Right kidney (tissue), 1 donor: ENCODE data around the gene TIAM2.

ENCODE experiments used
- DNase-seq: peaks from one replicate; pipeline ENCODE4 v3.0.0-alpha.2; 2016

Gene TIAM2

DNA sequence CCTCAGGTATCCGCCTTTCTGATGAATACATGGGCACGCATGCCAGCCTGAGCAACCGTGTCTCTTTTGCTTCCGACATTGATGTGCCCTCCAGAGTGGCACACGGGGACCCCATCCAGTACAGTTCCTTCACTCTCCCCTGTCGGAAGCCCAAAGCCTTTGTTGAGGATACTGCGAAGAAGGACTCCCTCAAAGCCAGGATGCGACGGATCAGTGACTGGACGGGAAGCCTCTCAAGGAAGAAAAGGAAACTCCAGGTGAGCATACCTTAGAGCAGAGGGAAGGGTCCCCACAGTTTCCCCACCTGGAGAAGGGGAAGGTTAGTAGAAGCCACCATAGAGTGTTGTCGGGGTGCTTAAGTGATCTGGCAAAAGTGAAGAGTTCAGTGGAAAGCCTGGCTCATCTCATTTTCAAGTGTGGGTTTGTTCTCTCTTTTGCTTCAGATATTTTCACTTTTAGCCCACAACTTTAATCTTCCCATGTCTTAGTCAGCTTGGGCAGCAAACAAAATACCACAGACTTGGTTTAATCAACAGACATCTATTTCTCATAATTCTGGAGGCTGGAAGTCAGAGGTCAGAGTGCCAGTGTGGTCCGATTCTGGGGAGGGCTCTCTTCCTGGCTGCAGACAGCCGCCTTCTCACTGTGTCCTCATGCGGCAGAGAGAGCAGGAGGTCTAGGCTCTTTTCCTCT, 135.2 kb downstream of the TIAM2 start:
- DNase-seq: no peak

DNA sequence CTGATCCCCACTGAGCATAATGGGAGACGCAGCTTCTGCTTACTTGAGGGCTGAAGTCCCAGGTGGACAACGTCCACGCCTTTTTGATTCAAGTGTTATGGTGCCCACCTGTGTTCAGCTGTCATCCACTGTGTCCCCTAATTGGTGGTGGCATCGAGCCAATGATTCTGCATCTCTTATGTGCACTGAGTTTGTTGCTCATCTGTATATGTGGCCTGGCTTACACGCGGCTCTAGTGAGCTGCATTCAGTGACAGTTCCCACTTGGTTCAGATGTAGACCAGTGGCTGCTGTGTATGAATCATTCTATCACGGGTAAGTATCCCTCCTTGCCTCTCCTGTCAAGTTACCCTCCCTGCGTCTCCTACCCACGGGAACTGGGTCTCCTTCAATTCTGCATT, 137.5 kb downstream of the TIAM2 start:
- DNase-seq: no peak

GRCh38 chr6:155141002-155141401, 145.9 kb downstream of the TIAM2 start:
- DNase-seq: no peak

- no peak for DNase-seq
These were observed 146.4 kb downstream of the TIAM2 start for GRCh38 chr6:155141512-155141911.

DNA sequence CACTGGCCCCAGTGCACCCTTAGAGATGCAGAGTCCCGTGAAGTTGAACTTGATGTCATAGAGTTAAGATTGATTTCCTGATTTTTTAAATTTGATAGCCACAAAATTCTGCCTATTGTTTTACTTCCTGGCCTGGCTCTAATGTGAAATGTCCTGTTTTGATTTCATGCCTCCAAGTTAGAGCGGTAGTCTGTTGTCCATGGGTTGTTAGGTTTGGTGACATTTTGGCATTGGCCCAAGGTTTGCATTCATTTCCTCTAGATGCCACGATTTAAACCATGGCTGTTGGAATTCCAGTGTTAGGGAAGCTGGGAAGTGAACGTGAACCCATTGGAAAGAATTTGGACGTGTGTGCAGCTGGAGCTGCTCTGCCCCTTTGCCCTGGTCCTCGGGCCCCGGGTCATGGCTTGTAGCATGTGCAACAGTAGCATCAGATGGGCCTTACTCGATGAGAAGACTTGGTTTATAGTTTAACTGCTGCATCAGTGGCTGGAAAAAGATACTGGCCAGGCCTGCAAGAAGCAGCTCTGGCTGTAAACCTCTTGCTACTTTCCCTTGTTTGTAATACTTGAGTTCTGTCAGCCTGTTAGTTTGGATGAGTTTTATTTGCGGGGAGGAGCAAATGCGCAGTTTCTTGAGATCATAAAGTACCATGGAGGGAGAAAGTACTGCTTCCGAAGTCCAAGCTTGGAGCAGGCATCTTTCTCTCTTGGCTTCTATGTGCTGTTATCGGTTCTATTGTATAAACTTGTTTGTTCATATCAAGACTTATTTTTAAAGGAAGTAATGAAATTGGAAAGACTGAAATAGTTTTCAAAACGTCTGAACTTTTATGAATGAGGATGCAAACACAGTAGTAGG, 147.3 kb downstream of the TIAM2 start:
- no peak for DNase-seq

DNA sequence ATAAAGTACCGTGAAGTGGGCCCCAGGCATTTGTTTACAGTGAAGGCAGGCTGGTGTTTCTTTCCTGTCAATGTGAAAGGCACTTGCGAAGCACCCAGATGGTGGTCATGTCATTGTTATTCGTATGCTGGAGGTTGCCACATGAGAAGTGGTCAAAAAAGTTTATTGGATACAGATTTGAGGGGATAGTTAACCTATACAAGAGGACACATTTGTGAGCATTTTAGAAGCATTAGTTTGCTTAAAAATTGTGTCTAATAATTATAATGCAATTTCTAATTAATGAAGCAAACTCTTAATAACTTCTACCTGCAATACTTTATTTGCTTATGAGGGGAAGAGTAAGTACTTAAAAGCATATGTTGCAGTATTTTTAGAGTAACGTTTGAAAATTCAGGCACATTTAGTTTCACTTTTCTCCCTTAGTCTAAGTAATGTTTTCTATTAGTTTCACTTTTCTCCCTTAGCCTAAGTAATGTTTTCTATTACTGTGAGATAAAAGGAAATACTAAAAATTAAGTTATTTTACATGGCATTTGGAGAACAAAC, 148.0 kb downstream of the TIAM2 start:
- no peak for DNase-seq

DNA sequence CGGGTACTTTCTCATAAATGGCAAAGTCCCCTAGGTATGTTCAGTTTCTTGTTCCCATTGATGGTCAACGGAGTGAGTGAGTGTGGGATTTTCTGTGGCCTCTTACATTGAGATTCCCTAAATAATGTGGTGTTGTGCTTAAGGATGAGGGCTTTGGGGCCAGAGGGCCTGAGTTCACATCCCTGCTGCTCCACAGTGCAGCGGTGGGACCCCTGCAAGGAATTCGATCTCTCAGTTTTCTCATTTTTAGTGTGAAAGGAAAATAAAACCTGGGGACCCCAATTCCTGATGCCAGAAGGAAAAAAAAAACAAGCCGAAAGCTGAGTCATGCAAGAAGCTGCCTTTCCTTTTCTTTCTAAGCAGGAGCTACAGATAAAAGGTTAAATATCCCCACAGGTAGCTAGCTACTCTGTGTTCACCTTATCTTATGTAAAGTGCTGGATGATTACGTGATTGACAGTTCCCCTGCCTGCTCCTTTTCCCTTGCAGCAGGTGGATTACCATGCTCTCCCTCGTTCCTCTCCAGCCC, 148.5 kb downstream of the TIAM2 start:
- DNase-seq: no peak

GRCh38 chr6:155146205-155146604, 151.1 kb downstream of the TIAM2 start:
- DNase-seq: no peak

DNA sequence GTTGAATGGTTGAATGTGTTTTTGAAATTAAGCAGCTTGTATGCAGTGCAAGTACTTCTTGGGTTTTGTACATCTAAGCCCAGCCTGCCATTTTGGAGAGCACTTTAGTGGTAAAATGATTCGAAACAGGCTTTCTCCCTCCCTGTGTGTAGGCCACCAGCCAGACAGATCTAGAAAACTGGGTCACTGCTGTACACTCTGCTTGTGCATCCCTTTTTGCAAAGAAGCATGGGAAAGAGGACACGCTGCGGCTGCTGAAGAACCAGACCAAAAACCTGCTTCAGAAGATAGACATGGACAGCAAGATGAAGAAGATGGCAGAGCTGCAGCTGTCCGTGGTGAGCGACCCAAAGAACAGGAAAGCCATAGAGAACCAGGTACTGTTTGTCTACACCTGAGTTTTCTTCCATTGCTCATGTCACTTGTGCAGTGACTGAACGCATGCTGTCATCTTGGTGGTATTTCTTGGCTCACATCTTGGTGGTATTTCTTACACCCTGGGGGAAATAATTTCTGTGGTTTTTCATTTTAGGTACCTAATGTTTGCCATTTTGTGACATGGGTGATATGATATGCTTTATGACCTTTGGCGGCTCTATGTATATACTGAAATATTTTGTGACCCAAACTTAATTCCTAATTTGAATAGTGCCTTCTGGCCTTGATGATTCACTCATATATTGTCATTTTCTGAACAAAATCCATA, 153.0 kb downstream of the TIAM2 start:
- no peak for DNase-seq

- no peak for DNase-seq
These were observed 156.0 kb downstream of the TIAM2 start for GRCh38 chr6:155150967-155151671.

GRCh38 chr6:155152211-155153076, 157.3 kb downstream of the TIAM2 start:
- no peak for DNase-seq

DNA sequence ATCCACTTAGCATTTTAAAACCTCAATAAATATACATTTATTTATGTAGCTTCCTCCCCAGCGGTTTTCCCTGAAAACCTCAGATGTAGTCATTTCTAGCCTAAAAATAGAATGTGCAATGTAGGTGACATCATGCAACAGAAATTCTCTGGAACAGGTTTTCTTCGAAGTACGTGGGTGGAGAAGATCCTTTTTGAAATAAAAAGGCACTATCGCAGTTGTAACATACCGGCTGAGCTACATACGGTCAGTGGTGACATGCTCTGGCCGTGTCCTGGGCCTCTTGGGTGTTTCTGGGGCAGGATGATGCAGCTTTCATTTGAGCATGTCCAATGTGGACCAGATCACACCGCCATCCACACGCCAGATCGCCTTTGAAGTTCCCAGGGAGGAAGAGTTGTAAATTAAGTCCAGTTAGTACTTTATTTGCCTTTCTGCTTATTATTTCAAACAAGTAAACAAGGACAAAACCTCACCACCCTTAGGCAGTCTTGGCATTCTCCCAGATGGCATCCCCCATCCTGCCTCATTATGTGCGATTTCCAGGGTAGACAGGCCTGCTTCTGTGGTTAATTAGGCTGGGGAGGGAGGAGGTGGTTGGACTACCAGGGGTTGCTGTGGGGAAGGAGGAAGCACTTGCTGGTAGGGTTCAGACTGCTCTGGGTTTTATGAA, 159.2 kb downstream of the TIAM2 start:
- DNase-seq: peak; percentile 32

DNA sequence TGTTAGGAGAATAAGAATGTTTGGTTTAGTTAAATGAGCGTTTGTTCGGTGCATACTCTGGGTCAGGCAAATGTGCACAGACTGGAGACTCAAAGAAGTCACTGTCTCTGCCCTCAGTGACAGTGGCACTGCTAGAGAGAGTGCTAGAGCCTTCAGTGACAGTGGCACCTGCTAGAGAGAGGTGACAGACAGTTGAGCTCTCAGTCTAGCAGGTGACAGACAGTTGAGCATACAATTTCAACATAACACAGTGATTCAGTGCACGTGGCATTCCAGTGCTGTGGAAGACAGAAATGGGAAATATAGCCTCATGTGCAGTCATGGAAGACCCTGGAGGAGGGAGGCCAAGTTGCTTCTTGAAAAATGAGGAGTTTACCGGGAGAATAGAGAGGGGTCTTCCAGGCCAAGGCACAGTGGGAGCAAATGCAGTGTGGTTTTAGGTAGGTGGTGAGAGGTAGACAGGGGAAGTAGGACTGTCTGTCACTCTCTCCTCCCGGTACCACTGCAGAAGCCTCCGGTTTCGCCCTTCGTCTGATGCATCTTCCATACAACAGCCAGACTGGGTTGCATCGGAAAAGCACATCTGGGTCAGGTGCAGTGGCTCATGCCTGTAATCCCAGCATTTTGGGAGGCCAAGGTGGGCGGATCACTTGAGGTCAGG, 160.8 kb downstream of the TIAM2 start:
- no peak for DNase-seq

GRCh38 chr6:155157101-155157500, 162.0 kb downstream of the TIAM2 start:
- DNase-seq: no peak

- DNase-seq: no peak
These were observed 163.1 kb downstream of the TIAM2 start for GRCh38 chr6:155158030-155158843.

GRCh38 chr6:155162682-155163081, 167.6 kb downstream of the TIAM2 start:
- DNase-seq: no peak

- no peak for DNase-seq
These were observed 168.5 kb downstream of the TIAM2 start for GRCh38 chr6:155163601-155164000.

- DNase-seq: no peak
These were observed 170.1 kb downstream of the TIAM2 start for GRCh38 chr6:155165029-155165710.
